Smooth muscle cell (in vitro differentiated cells): Measurements from ENCODE around the gene TMEM8B. TPM values are rescaled to one million over a fixed set of nuclear protein-coding genes. Genes with fewer than 3 reads are reported as not detected.

Source experiments
- DNase-seq: peaks from one replicate; lab custom pipeline; 2025; ENCODE audit not compliant: unreplicated experiment; lab: John Stamatoyannopoulos, UW
- H2AFZ ChIP-seq: fragments of 200-600 bp; sonication (generic); 2 replicates; pipeline ENCODE4 v1.6.0; 2016; ENCODE audit warnings: antibody characterized with exemption, low read depth, mild to moderate bottlenecking
- H3F3A ChIP-seq: fragments of 200-600 bp; sonication (generic); 2 replicates; pipeline ENCODE4 v1.6.0; 2017; ENCODE audit warnings: antibody characterized with exemption, low read depth
- H3K27ac ChIP-seq: fragments of 200-600 bp; sonication (generic); 2 replicates; pipeline ENCODE4 v1.5.1; 2016; ENCODE audit warnings: low read depth, mild to moderate bottlenecking
- H3K27me3 ChIP-seq: fragments of 200-600 bp; sonication (generic); 2 replicates; pipeline ENCODE4 v1.6.1; 2016; ENCODE audit warnings: low read depth, mild to moderate bottlenecking
- H3K36me3 ChIP-seq: fragments of 200-600 bp; sonication (generic); 2 replicates; pipeline ENCODE4 v1.5.1; 2016; ENCODE audit warnings: low read depth
- H3K4me1 ChIP-seq: fragments of 200-600 bp; sonication (generic); 2 replicates; pipeline ENCODE4 v1.5.1; 2016; ENCODE audit warnings: low read depth
- H3K4me2 ChIP-seq: fragments of 200-600 bp; sonication (generic); 2 replicates; pipeline ENCODE4 v1.6.0; 2016; ENCODE audit warnings: mild to moderate bottlenecking
- H3K4me3 ChIP-seq: fragments of 200-600 bp; sonication (generic); 2 replicates; pipeline ENCODE4 v1.5.1; 2016; ENCODE audit warnings: mild to moderate bottlenecking
- H3K79me2 ChIP-seq: fragments of 200-600 bp; sonication (generic); 2 replicates; pipeline ENCODE4 v1.6.0; 2016; ENCODE audit warnings: low read depth, mild to moderate bottlenecking
- H3K9ac ChIP-seq: fragments of 200-600 bp; sonication (generic); 2 replicates; pipeline ENCODE4 v1.6.0; 2016; ENCODE audit warnings: low read depth
- H3K9me3 ChIP-seq: fragments of 200-600 bp; sonication (generic); replicated peaks from 2 replicates; pipeline ENCODE4 v1.5.1; 2016; ENCODE audit warnings: low read depth
- H4K20me1 ChIP-seq: fragments of 200-600 bp; sonication (generic); 2 replicates; pipeline ENCODE4 v1.6.0; 2016; ENCODE audit warnings: low read depth
- CTCF ChIP-seq: fragments of 200-600 bp; sonication (generic); IDR thresholded peaks from 2 replicates; pipeline ENCODE4 v1.5.1; 2017; ENCODE audit warnings: borderline replicate concordance, mild to moderate bottlenecking, antibody characterized with exemption; ENCODE audit not compliant: insufficient read depth, poor library complexity, severe bottlenecking
- WGBS: methylation state at CpG from one replicate; pipeline ENCODE4 v1.1.7; 2016; ENCODE audit warnings: low lambda C conversion rate; 5-methylcytosine and 5-hydroxymethylcytosine counted together
- polyA plus RNA-seq: library from polyadenylated mRNA; unstranded; fragments of >200 nt; fragmentation: Nextera tagmentation; extraction: Ambion mirVana; gene quantifications from 2 replicates; pipeline ENCODE4 v1.2.1, GENCODE V29; 2016
- total RNA-seq: library from RNA; depleted of rRNA; stranded (reverse); fragments of >200 nt; gene quantifications from 2 replicates; pipeline ENCODE4 v1.2.3, GENCODE V29; 2014

TMEM8B gene
- total and polyA plus RNA-seq, 2 experiments from 2014 or later: 4.9 to 18.7 TPM

- no peaks in the 10 kb centered on the region for H4K20me1 ChIP-seq
- no peaks in the 10 kb centered on the region for H3K27me3 ChIP-seq
- H3F3A ChIP-seq: peaks cover 7% of the 10 kb centered on the region
- H3K9me3 ChIP-seq: no peaks in the 10 kb centered on the region
- no peak overlapping the region for H3K9ac ChIP-seq
- H3K4me3 ChIP-seq: no peak overlapping the region
- no peak for TF ChIP-seq CTCF
- no peak for DNase-seq
- H3K27ac ChIP-seq: peak overlapping the region; percentile 68
- 34% methylated on average over 3 of the region's 3 CpGs for whole genome bisulfite sequencing
- H3K36me3 ChIP-seq: no peaks in the 10 kb centered on the region
- peak overlapping the region; percentile 53 for H3K4me2 ChIP-seq
- peaks cover 8% of the 10 kb centered on the region for H3K4me1 ChIP-seq
- peaks cover 9% of the 10 kb centered on the region for H3K79me2 ChIP-seq
- no peak overlapping the region for H2AFZ ChIP-seq
Measured at GRCh38 chr9:35827486-35827885, 1.5 kb upstream of the TMEM8B start.

- H3K9me3 ChIP-seq: no peaks in the 10 kb centered on the region
- peak within 1 kb of the TSS; percentile 91 for H3K9ac ChIP-seq
- peak within 1 kb of the TSS; percentile 85 for H3K27ac ChIP-seq
- H4K20me1 ChIP-seq: no peaks in the 10 kb centered on the region
- peak within 1 kb of the TSS; percentile 99 for H3K4me2 ChIP-seq
- H3K4me1 ChIP-seq: peaks cover 8% of the 10 kb centered on the region
- H3K27me3 ChIP-seq: no peaks in the 10 kb centered on the region
- WGBS: 9% methylated on average over 21 of the region's 21 CpGs
- peak within 1 kb of the TSS; percentile 99 for H2AFZ ChIP-seq
- H3K4me3 ChIP-seq: peak within 1 kb of the TSS; percentile 97
- TF ChIP-seq CTCF: no peak
- no peaks in the 10 kb centered on the region for H3K36me3 ChIP-seq
- H3K79me2 ChIP-seq: peaks cover 9% of the 10 kb centered on the region
- peaks cover 7% of the 10 kb centered on the region for H3F3A ChIP-seq
- DNase-seq: no peak
Measured at GRCh38 chr9:35828716-35829083, 328 bp upstream of the TMEM8B start, which contains the start of gene FAM221B. Gene FAM221B, minus strand, starts transcription at chr9:35828732. Its CDS starts 2,571 bp downstream, at chr9:35826161.

- Histone ChIP-seq H2AFZ (peak overlapping the region; percentile 99), H3K4me2 (peak overlapping the region; percentile 99), H3K9me3 (no peaks in the 10 kb centered on the region), H3K9ac (peak overlapping the region; percentile 91), H3K79me2 (peaks cover 9% of the 10 kb centered on the region), H4K20me1 (no peaks in the 10 kb centered on the region), H3K27me3 (no peaks in the 10 kb centered on the region), H3K4me3 (peak overlapping the region; percentile 97), H3K36me3 (no peaks in the 10 kb centered on the region), H3K4me1 (peaks cover 8% of the 10 kb centered on the region), H3K27ac (peak overlapping the region; percentile 85), H3F3A (peaks cover 7% of the 10 kb centered on the region)
- WGBS: 52% methylated on average over 2 of the region's 2 CpGs
- DNase-seq: no peak
- no peak for TF ChIP-seq CTCF
Measured at GRCh38 chr9:35829764-35830096, 702 bp downstream of the TMEM8B start.

GRCh38 chr9:35831040-35831439 is 2.0 kb downstream of the TMEM8B start:
- Histone ChIP-seq H3K27me3 (no peaks in the 10 kb centered on the region), H3K4me3 (no peak overlapping the region)
- no peak for DNase-seq

More at GRCh38 chr9:35831040-35831439, 2.0 kb downstream of the TMEM8B start:
- H3K79me2 ChIP-seq: peaks cover 9% of the 10 kb centered on the region
- H3F3A ChIP-seq: peaks cover 7% of the 10 kb centered on the region
- H3K27ac ChIP-seq: no peak overlapping the region
- no peak overlapping the region for H3K4me2 ChIP-seq
- no peaks in the 10 kb centered on the region for H3K9me3 ChIP-seq
- 93% methylated on average over 4 of the region's 4 CpGs for WGBS
- no peaks in the 10 kb centered on the region for H4K20me1 ChIP-seq
- TF ChIP-seq CTCF: no peak
- H3K9ac ChIP-seq: no peak overlapping the region
- H2AFZ ChIP-seq: no peak overlapping the region
- H3K4me1 ChIP-seq: peaks cover 8% of the 10 kb centered on the region
- no peaks in the 10 kb centered on the region for H3K36me3 ChIP-seq
